HepG2 (cell line): Measurements from ENCODE around the gene THY1. TPM values are rescaled to one million over a fixed set of nuclear protein-coding genes. Genes with fewer than 3 reads are reported as not detected.

ENCODE experiments used
- BCL6 ChIP-seq: IDR thresholded peaks from 2 replicates; pipeline ENCODE4 v1.6.1; 2016; ENCODE audit warnings: missing genetic modification reagents, missing compliant biosample characterization
- CREB1 ChIP-seq, 2 experiments: fragments of 450-650 bp in 1 of 2; IDR thresholded peaks; 2 replicates each; pipeline ENCODE4 v1.6.1; 2016 to 2017; ENCODE audit warnings: control low read depth in 1 of 2, mild to moderate bottlenecking in 1 of 2, missing compliant biosample characterization in 1 of 2, missing genetic modification characterization in 1 of 2
- CSRNP1 ChIP-seq: sonication (generic); formaldehyde crosslinking; IDR thresholded peaks from 2 replicates; pipeline ENCODE4 v1.8.1; 2023; ENCODE audit warnings: mild to moderate bottlenecking, missing genetic modification reagents
- GATA4 ChIP-seq: sonication (generic); IDR thresholded peaks from 2 replicates; pipeline ENCODE4 v1.6.1; 2016; ENCODE audit warnings: antibody characterized with exemption, low read depth, borderline replicate concordance
- GFI1 ChIP-seq: sonication (generic); formaldehyde crosslinking; IDR thresholded peaks from 2 replicates; pipeline ENCODE4 v1.5.0; 2020; ENCODE audit warnings: missing genetic modification reagents, mild to moderate bottlenecking, borderline replicate concordance
- GRHL1 ChIP-seq: sonication (generic); formaldehyde crosslinking; conservative IDR thresholded peaks from 2 replicates; pipeline ENCODE4 v1.8.0; 2022; ENCODE audit warnings: missing genetic modification reagents
- GZF1 ChIP-seq: sonication (generic); formaldehyde crosslinking; IDR thresholded peaks from 2 replicates; pipeline ENCODE4 v1.5.1; 2020; ENCODE audit warnings: mild to moderate bottlenecking, missing genetic modification reagents
- HES4 ChIP-seq: sonication (generic); formaldehyde crosslinking; IDR thresholded peaks from 2 replicates; pipeline ENCODE4 v1.9.0; 2021; ENCODE audit warnings: mild to moderate bottlenecking, missing genetic modification reagents, borderline replicate concordance
- MTF2 ChIP-seq: sonication (generic); formaldehyde crosslinking; IDR thresholded peaks from 2 replicates; pipeline ENCODE4 v1.5.0; 2020; ENCODE audit warnings: missing genetic modification reagents, borderline replicate concordance
- NFYC ChIP-seq: IDR thresholded peaks from 2 replicates; pipeline ENCODE4 v1.6.1; 2016; ENCODE audit warnings: missing genetic modification reagents, missing compliant biosample characterization
- RCOR2 ChIP-seq: IDR thresholded peaks from 2 replicates; pipeline ENCODE4 v1.6.1; 2016; ENCODE audit warnings: missing biosample characterization, missing genetic modification reagents
- SAP130 ChIP-seq: IDR thresholded peaks from 2 replicates; pipeline ENCODE4 v1.6.1; 2016; ENCODE audit warnings: low read depth
- SPEN ChIP-seq: sonication (generic); formaldehyde crosslinking; IDR thresholded peaks from 2 replicates; pipeline ENCODE4 v1.5.1; 2020; ENCODE audit warnings: low read depth, mild to moderate bottlenecking, missing genetic modification reagents
- SRY ChIP-seq: sonication (generic); formaldehyde crosslinking; IDR thresholded peaks from 2 replicates; pipeline ENCODE4 v1.8.0; 2022; ENCODE audit warnings: mild to moderate bottlenecking, missing genetic modification reagents
- ZBTB7A ChIP-seq: sonication (generic); formaldehyde crosslinking; IDR thresholded peaks from 2 replicates; pipeline ENCODE4 v1.8.0; 2022; ENCODE audit warnings: mild to moderate bottlenecking, missing genetic modification reagents
- ZMYM4 ChIP-seq: sonication (generic); formaldehyde crosslinking; IDR thresholded peaks from 2 replicates; pipeline ENCODE4 v1.8.1; 2023; ENCODE audit warnings: mild to moderate bottlenecking, missing genetic modification reagents
- ZNF180 ChIP-seq: sonication (generic); formaldehyde crosslinking; IDR thresholded peaks from 2 replicates; pipeline ENCODE4 v1.4.0; 2020; ENCODE audit warnings: low read depth, missing genetic modification reagents, borderline replicate concordance
- ZNF331 ChIP-seq: sonication (generic); formaldehyde crosslinking; IDR thresholded peaks from 2 replicates; pipeline ENCODE4 v1.4.0; 2020; ENCODE audit warnings: missing genetic modification reagents
- ZNF343 ChIP-seq: sonication (generic); formaldehyde crosslinking; IDR thresholded peaks from 2 replicates; pipeline ENCODE4 v1.4.0; 2020; ENCODE audit warnings: mild to moderate bottlenecking, missing genetic modification reagents
- ZNF547 ChIP-seq: sonication (generic); formaldehyde crosslinking; IDR thresholded peaks from 2 replicates; pipeline ENCODE4 v1.5.1; 2020; ENCODE audit warnings: mild to moderate bottlenecking, missing genetic modification reagents
- ZNF567 ChIP-seq: sonication (generic); formaldehyde crosslinking; IDR thresholded peaks from 2 replicates; pipeline ENCODE4 v1.8.1; 2023; ENCODE audit warnings: mild to moderate bottlenecking, missing genetic modification reagents, borderline replicate concordance
- ZNF615 ChIP-seq: sonication (generic); formaldehyde crosslinking; IDR thresholded peaks from 2 replicates; pipeline ENCODE4 v1.5.0; 2020; ENCODE audit warnings: mild to moderate bottlenecking, missing genetic modification reagents, borderline replicate concordance
- ZNF713 ChIP-seq: sonication (generic); formaldehyde crosslinking; IDR thresholded peaks from 2 replicates; pipeline ENCODE4 v1.4.0; 2020; ENCODE audit warnings: mild to moderate bottlenecking, missing genetic modification reagents
- ZNF83 ChIP-seq: sonication (generic); formaldehyde crosslinking; IDR thresholded peaks from 2 replicates; pipeline ENCODE4 v1.4.0; 2020; ENCODE audit warnings: missing genetic modification reagents, mild to moderate bottlenecking, borderline replicate concordance
- ZNF879 ChIP-seq: sonication (generic); formaldehyde crosslinking; IDR thresholded peaks from 2 replicates; pipeline ENCODE4 v1.8.1; 2023; ENCODE audit warnings: missing genetic modification reagents
- polyA plus RNA-seq, 8 experiments: library from polyadenylated mRNA; depleted of rRNA in 3 of 8; stranded (reverse) in 7 of 8; unstranded in 1 of 8; fragments of >200 nt; fragmentation: Illumina TruSeq in 4 of 8; extraction: Trizol in 4 of 8; gene quantifications; 2 replicates each; pipeline versions ENCODE4 v1.2.1 to v1.2.3, GENCODE V29; 2011 to 2016; ENCODE audit warnings: low read depth in 4 of 8, missing spikeins in 1 of 8, mixed read lengths in 1 of 8; ENCODE audit not compliant: insufficient read depth in 1 of 8
- total RNA-seq, 5 experiments: library from RNA; depleted of rRNA; stranded (reverse); fragments of >200 nt; fragmentation: Illumina TruSeq; extraction: Trizol; gene quantifications; 2 replicates each; pipeline ENCODE4 v1.2.3, GENCODE V29; 2016; ENCODE audit warnings: low read depth in 1 of 5
- TF ChIP-seq, protein P1 (sequence below): IDR thresholded peaks from 2 replicates; pipeline ENCODE4 v1.6.1; 2016
- TF ChIP-seq, protein P2 (sequence below): IDR thresholded peaks from 2 replicates; pipeline ENCODE4 v1.6.1; 2016; ENCODE audit warnings: low read depth

THY1 gene
- total and polyA plus RNA-seq, 2 of the 13 experiments (the other 11 are each of a cell fraction or from before 2014, with no cell fraction given) = not detected

- TF ChIP-seq CSRNP1 (no peak), MTF2 (CRISPR knock-in tag) (no peak), NFYC (CRISPR knock-in tag) (no peak), ZNF713 (no peak), RCOR2 (CRISPR knock-in tag) (no peak), ZNF83 (CRISPR knock-in tag) (no peak), SAP130 (CRISPR knock-in tag) (peak; percentile 52; the same call in 1 of the 2 replicates), SPEN (no peak), ZNF567 (no peak), ZMYM4 (peak; percentile 33; the same call in 1 of the 2 replicates), GRHL1 (CRISPR knock-in tag) (no peak), ZNF180 (CRISPR knock-in tag) (no peak), GATA4 (no peak), HES4 (CRISPR knock-in tag) (no peak), BCL6 (CRISPR knock-in tag) (no peak), SRY (CRISPR knock-in tag) (0 out of 2 replicates have a peak, but pooled peaks have one; percentile 29), ZNF547 (CRISPR knock-in tag) (peak; percentile 69; the same call in 1 of the 2 replicates), ZNF331 (no peak), CREB1 (IDR thresholded peaks at IDR 0.05) (no peak), CREB1 (CRISPR knock-in tag; IDR thresholded peaks at IDR 0.05) (no peak), GFI1 (CRISPR knock-in tag) (no peak), ZNF615 (CRISPR knock-in tag) (no peak), ZNF879 (CRISPR knock-in tag) (no peak), ZBTB7A (no peak), ZNF343 (CRISPR knock-in tag) (no peak), GZF1 (CRISPR knock-in tag) (no peak)
- TF ChIP-seq, protein P1, sequence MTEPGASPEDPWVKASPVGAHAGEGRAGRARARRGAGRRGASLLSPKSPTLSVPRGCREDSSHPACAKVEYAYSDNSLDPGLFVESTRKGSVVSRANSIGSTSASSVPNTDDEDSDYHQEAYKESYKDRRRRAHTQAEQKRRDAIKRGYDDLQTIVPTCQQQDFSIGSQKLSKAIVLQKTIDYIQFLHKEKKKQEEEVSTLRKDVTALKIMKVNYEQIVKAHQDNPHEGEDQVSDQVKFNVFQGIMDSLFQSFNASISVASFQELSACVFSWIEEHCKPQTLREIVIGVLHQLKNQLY = no peak
- TF ChIP-seq, protein P2, sequence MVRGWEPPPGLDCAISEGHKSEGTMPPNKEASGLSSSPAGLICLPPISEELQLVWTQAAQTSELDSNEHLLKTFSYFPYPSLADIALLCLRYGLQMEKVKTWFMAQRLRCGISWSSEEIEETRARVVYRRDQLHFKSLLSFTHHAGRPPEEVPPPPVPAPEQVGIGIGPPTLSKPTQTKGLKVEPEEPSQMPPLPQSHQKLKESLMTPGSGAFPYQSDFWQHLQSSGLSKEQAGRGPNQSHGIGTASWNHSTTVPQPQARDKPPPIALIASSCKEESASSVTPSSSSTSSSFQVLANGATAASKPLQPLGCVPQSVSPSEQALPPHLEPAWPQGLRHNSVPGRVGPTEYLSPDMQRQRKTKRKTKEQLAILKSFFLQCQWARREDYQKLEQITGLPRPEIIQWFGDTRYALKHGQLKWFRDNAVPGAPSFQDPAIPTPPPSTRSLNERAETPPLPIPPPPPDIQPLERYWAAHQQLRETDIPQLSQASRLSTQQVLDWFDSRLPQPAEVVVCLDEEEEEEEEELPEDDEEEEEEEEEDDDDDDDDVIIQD (CRISPR knock-in tag) = no peak
Measured at GRCh38 chr11:119380160-119380826, 42.7 kb downstream of the THY1 start (continued).
